Measurements from ENCODE around the gene PRMT9.

The PRMT9 gene

DNA sequence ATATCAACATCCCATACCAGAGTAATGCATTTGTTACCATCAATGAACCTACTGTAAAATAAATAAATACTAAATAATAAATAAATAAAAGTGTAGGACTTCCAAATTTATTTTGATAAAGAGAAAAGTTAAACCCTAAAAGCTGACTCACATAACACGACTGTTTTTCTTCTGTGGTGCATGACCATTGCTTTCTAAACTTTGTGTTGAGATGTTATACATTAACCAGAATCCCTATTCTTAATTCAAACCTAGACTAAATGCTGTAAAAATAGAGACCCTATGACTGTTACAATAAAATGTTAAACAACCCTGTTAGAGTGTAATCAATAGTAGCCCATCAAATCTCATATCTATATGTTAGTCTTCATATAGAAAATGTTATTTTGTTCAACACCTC lies 20.9 kb upstream of the PRMT9 start:
- TF ChIP-seq, protein P1, sequence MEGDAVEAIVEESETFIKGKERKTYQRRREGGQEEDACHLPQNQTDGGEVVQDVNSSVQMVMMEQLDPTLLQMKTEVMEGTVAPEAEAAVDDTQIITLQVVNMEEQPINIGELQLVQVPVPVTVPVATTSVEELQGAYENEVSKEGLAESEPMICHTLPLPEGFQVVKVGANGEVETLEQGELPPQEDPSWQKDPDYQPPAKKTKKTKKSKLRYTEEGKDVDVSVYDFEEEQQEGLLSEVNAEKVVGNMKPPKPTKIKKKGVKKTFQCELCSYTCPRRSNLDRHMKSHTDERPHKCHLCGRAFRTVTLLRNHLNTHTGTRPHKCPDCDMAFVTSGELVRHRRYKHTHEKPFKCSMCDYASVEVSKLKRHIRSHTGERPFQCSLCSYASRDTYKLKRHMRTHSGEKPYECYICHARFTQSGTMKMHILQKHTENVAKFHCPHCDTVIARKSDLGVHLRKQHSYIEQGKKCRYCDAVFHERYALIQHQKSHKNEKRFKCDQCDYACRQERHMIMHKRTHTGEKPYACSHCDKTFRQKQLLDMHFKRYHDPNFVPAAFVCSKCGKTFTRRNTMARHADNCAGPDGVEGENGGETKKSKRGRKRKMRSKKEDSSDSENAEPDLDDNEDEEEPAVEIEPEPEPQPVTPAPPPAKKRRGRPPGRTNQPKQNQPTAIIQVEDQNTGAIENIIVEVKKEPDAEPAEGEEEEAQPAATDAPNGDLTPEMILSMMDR (IDR thresholded peaks at IDR 0.05): no peak
- Histone ChIP-seq H3K27ac (no peak overlapping the region), H3K4me3 (no peak overlapping the region)
- DNase-seq (ENCODE audit: low spot score): no peak

DNA sequence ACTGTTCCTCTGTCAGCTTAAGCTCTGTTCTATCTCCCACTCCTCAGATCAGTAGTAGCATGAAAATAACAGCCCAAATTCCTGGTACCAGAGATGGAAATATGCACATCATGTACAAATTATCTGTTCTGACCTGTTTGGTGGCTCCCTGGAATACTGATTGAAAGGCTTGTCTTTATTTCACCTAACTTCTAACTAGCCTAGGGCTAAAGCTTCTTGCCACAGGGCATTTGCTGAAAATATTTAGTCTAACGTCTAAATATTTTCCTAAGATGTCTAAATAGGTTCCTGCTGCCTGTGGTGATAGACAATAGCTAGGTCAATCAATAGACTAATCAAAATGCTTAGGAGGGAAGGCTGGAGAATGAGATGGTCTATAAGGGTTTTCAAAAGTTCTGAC lies 12.9 kb upstream of the PRMT9 start:
- TF ChIP-seq, protein P1 (IDR thresholded peaks at IDR 0.05): no peak
- DNase-seq (ENCODE audit: low spot score): no peak
- Histone ChIP-seq H3K27ac (no peak overlapping the region), H3K4me3 (no peak overlapping the region)

DNA sequence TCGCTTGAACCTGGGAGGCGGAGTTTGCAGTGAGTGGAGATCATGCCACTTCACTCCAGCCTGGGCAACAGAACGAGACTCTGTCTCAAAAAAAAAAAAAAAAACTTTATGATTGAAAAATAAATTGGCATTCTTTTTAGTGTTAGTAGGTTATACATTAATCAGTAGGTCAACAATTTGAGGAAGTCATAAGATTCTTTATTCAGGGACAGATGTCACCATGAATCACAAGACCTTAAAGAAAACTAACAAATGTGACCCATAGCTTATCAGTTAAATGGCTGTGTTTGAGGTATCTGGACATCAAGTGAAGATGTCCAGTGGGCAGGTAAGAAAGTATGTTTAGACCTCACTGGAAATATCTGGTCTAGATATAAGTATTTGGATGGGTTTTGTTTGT lies 9.3 kb upstream of the PRMT9 start:
- TF ChIP-seq, protein P1 (IDR thresholded peaks at IDR 0.05): no peak
- no peak for DNase-seq (ENCODE audit: low spot score)
- H3K27ac ChIP-seq: no peak overlapping the region
- no peak overlapping the region for H3K4me3 ChIP-seq

DNA sequence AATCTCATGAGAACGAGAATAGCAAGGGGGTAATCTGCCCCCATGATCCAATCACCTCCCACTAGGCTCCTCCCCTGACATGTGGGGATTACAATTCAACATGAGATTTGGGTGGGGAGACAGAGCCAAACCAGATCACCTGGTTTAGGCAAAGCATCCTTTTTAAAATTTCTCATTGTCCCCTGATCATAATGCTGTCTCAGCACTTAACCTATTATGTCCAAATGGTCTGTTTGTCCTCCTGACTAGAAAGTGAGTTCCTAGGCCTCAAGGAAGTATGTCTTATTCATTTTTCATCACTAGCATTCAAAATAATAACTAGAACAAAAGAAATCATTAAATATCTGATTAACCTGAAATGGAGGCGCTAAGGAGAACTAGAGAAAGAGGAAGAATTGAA lies 7.9 kb upstream of the PRMT9 start:
- no peak overlapping the region for H3K27ac ChIP-seq
- TF ChIP-seq, protein P1 (IDR thresholded peaks at IDR 0.05): no peak
- DNase-seq (ENCODE audit: low spot score): no peak
- H3K4me3 ChIP-seq: no peak overlapping the region

DNA sequence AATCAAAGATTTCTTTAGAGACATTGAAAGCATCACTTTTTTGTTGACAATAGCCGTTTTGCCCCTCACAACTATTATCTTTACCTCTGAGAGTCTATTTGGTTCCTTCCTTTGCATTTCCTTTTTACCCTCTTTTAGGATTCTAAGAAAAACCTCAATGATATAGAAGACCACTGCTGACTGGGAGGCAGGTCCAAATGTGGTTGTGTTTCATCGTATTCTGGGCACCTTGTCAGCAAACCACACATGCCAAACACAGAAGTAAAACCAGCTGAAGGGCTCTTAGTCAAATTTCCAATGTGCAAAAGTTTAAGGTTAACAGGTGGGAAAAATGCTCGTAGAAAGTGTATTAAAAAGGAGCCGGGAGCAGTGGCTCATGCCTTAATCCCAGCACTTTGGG lies 5.1 kb upstream of the PRMT9 start:
- Histone ChIP-seq H3K4me3 (no peak overlapping the region), H3K27ac (no peak overlapping the region)
- DNase-seq (ENCODE audit: low spot score): no peak
- TF ChIP-seq, protein P1 (IDR thresholded peaks at IDR 0.05): no peak

DNA sequence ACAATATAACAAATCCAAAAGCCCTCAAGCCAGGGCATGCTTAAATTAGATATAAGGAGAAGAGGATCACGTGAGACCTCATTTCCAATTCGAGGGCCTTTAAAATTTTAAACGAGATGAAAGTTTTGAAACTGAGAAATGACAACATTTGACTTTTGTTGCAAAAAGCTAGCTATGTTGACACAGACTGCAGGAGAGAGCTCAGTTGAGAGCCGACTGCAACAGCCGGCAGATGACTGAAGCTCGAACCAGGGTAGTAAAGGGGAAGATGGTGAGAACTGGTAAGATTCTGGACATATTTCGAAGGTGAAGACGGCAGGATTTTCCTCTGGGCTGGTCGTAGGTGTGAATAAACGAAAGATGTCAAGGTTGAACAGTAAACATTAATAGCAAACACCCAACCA lies 773 bp downstream of the PRMT9 start:
- H3K27ac ChIP-seq: peak overlapping the region; percentile 33 to 83
- DNase-seq (ENCODE audit: low spot score): peak; percentile 75
- TF ChIP-seq, protein P1 (IDR thresholded peaks at IDR 0.05): no peak
- H3K4me3 ChIP-seq: peak overlapping the region; percentile 91

DNA sequence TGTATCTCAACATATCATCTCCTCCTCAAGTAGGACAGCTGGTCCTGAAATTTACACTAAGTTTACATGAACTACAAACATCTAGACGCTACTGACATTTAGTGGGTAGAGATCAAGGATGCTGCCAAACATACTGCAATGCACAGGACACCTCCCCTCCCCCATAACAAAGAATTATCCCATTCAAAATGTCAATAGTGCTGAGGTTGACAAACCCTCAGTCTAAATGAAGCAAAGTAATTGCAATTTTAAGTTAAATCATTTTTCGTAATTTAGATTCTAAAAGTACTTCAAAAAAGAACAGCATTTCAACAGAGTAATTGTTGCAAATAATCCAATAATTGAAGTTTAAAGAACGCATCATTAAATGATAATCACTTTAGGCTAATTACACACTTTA lies 1.2 kb downstream of the PRMT9 start:
- DNase-seq (ENCODE audit: low spot score): no peak
- Histone ChIP-seq H3K4me3 (peak overlapping the region; percentile 91), H3K27ac (peak overlapping the region in 1 of 2 donors; percentile 33)
- TF ChIP-seq, protein P1 (IDR thresholded peaks at IDR 0.05): no peak
